GM19328 (cell line): Measurements from ENCODE around the gene SEMA3B.
"Not testable (repeated sequence)": the region's sequence is repeated elsewhere in the genome, so short reads cannot be mapped to it uniquely, and the experiment has no call there.

Experiments
- ATAC-seq: cut with Tn5 transposase; IDR thresholded peaks from one replicate; pipeline ENCODE4 v1.9.1; 2021; ENCODE audit warnings: mild to moderate bottlenecking, moderate library complexity; ENCODE audit not compliant: unreplicated experiment

The SEMA3B gene

GRCh38 chr3:50268703-50269451, at the start of gene SEMA3B:
TSS of gene SEMA3B (plus strand) at chr3:50269147. CDS start at chr3:50269241, 94 bp downstream.
- no peak for ATAC-seq

DNA sequence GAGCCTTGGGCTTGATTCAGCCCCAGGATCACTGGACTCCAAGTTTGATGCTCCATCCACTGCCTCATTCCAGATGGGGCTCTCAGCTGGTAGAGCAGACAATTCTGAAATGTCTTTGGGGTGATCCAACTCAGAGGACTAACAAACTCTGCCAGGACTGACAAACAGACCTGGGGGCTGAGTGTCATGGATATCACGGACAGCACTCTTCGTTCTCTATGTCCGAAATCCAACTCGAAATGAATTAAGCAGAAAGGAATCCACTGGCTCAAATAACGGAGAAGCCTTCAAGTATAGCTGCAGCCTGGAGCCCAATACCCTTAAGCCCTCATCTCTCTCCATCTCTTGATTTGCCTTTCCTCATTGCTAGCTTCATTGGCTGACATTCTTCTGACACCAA, 49.7 kb upstream of the SEMA3B start:
- no peak for ATAC-seq

GRCh38 chr3:50220109-50220508, 48.8 kb upstream of the SEMA3B start:
- no peak for ATAC-seq

DNA sequence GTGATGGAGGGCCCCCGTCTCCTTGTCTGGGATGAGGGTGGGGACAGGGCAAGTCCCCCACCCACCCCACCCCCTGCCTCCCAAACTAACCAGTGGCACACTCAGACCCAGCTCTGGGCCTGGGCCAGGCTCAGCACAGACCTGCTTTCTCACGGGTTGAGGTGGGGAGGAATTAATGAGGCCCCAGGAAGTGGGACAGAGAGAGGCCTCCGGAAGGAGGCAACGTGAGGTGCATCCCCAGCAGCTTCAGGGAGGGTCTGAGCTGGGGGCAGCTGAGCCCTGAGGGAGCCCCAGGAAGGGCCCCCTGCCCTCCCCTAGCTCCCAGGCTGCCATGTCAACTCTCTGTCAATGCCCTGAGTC, 47.9 kb upstream of the SEMA3B start:
- ATAC-seq = no peak

- no peak for ATAC-seq
These were observed 47.4 kb upstream of the SEMA3B start for GRCh38 chr3:50221411-50222168.

- ATAC-seq = no peak
These were observed 46.8 kb upstream of the SEMA3B start for GRCh38 chr3:50222169-50222528.

GRCh38 chr3:50224639-50225038, 44.3 kb upstream of the SEMA3B start:
- ATAC-seq = no peak

DNA sequence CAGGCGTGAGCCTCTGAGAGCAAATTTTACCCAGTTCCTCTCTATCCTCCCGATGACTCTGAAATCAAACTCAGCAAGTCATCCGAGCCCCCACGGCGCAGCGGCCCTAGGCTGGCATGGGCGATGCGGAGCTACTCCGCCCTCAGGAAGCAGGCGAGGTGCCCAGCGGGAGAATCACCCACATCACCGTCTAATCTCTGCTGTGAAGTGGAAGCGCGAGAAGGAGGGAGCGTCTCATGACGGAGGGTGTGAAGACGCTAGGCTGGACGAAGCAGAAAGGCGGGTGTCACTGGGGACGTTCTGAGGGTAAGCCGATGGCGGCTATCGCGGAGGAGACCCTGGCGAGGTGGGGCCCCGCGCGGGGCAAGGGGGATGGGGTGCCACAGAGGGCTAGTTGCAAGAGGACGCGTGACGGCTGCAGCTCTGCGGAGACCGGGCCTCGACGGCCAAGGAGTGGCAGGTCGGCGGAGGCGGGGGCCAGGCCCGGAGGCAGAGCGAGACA, 42.0 kb upstream of the SEMA3B start:
- peak; percentile 8 for ATAC-seq

- ATAC-seq = peak; percentile 80
These were observed 41.4 kb upstream of the SEMA3B start for GRCh38 chr3:50227390-50228183.

GRCh38 chr3:50228184-50228763, 40.7 kb upstream of the SEMA3B start:
- not testable (repeated sequence) for ATAC-seq

DNA sequence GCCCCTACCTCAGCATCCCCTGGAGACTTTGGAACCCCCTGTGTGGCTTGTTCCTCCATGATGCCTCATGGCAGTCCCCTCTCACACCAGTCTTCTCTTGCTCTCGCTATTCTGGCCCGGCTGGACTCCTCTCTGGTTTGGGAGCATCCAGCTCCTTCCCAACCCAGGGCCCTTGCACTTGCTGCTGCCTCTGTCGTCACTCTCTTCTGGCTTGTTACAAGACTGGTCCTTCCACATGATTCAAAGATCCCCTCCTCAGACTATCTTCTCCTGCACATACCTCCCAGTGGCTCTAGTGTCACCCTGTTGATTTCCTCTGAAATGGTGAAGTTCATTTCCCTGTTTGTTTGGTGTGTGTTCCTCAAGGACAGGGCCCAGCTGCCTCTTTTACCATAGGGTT, 39.5 kb upstream of the SEMA3B start:
- no peak for ATAC-seq

DNA sequence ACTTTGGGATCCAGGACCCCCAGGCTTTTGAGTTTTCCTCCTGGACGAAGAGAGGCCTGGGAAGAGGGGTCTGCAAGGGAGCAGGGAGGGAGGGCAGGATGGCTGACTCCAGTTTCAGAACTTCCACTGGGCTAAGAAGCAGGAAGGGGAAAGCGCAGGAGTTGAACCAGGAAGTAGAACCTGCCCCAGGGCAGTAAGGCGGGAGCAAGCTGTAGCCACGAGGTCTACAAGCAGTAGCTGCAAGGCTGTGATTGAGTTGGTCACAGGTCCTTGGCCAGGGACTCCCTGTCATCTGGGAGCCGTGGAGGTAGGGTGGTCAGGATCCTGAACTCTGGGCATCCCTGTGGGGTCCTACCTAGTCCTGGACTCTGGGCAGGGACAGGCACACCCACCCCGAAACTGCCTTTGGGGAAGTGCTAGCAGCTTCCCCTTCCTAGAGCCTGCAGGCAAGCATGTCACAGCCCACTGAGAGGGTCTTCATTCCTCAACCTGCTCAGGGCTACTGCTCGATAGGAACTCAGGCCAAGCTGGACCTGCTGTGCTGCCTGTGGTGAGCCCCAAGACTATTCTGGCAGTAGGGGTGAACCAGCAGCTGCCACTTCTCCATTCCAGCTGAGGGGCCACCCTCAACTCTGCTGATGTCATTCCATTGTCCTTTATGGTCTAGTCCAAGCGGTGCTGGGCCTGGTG, 38.7 kb upstream of the SEMA3B start:
- ATAC-seq = no peak

- ATAC-seq = no peak
These were observed 38.2 kb upstream of the SEMA3B start for GRCh38 chr3:50230794-50231125.

- no peak for ATAC-seq
These were observed 37.4 kb upstream of the SEMA3B start for GRCh38 chr3:50231581-50231980.

DNA sequence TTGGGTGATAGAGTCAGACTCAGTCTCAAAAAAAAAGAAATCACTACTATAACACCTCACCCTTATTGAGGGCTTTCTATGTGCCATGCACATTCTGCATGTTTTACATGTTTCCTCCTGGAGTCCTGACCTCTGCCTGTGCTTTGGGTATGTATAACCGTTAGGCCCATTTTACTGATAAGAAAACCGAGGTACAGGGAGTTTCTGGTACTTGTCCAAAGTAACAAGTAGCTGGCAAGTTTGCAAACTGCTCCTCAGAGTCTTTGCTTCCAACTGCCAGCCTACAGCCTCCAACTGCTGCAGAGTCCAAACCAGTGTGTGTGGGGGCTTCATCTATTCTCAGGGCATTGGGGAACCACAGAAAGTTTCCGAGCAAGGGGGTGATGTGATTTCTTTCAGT, 36.6 kb upstream of the SEMA3B start:
- ATAC-seq = no peak

- ATAC-seq = no peak
These were observed 35.8 kb upstream of the SEMA3B start for GRCh38 chr3:50233176-50233575.

DNA sequence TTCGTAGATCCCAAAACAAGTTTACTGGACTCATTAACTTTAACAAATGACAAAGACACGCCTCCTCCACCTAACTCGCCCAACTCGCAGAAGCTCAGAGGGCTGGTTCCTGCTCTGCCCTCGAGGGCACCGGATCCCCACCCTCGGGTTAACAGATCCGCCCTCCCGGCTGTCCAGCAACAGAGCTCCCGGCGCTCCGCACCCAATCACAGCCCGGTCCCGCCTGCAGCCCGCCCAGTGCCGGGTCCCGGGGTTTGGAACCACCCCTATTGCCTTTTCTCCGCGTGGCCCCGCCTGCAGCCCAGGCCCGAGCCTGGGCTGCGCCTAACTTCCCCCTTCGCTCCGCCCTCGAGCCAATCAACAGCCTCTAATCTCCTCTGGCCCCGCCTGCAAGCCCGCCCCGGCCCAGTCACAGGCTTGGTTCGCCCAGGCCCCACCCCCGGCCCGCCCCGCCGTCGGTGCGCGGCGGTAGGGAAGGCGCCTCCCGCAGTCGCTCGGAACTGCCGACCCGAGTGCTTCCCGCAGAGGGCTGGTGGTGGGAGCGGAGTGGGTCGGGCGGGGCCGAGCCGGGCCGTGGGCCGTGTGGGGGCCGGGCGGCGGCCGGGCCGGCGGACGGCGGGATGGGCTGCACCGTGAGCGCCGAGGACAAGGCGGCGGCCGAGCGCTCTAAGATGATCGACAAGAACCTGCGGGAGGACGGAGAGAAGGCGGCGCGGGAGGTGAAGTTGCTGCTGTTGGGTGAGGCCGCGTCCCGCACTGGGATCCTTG, 33.0 kb upstream of the SEMA3B start, which contains the start of gene GNAI2:
Gene GNAI2 (plus strand): TSS at position 489 of the 768 bp plus-strand sequence. CDS start 132 bp downstream, at position 621.
- ATAC-seq = peak; percentile 91

DNA sequence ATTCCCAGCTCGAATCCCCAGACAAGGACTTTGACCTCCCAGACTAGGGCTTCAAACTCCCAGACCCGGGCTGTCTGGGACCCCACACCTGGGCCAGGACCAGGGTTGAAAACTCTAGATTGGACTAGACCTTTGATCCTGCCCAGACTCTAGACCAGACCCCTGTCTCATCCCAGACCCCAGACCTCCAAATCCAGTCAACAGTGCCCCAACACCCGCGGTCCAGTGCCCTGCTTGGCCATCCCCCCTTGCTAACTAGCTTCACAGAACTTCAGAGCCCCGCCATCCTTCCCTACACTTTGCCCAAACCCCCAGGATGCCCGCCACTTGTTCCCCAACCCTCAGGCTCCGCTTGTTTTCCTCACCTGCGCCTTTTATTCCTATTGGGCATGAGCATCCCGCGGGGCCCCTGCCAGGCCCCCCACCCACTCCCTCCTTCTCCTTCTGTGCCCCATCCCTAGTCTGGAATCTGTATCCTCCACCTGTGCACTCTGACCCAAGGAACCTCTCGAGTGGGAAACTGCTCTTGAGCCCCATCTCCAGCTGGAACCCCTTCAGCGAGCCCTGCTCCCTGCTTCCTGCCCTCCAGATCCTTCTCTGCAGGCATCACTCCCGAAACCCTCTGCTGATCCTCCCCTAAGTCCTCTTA, 32.3 kb upstream of the SEMA3B start:
- ATAC-seq = no peak

DNA sequence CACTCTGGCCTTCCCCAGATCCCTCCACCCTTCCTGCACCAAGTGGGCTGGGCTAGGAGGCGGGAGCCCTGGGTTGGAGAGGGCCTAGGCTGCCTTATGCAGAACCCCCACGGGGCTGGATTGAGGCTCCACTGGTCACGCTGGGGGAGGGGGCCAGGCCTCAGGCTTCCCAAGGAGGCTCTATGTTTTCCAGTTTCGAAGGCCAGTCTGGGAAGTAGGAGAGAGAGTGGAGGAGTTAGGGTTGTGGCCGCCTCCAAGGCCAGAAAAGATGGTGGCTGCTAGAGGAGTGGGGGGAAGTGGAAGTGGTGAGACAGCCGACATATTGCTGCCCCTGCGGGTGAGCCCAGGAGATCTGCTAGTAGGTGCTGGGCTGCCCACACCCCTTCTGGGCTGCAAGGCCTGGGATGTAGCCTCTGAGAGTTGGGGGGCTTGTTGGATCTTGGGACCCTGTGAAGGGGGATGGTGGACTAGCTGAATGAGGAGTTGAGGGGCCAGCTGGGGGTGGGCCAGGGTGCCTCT, 31.8 kb upstream of the SEMA3B start:
- no peak for ATAC-seq
